KMS-11 (cell line): Measurements from ENCODE around the gene INHA.

ENCODE experiments used
- H2AFZ ChIP-seq: fragments of 200-600 bp; sonication (generic); 2 replicates; pipeline ENCODE4 v1.6.1; 2016; ENCODE audit warnings: antibody characterized with exemption, mixed run types, low read depth
- H3K27ac ChIP-seq: fragments of 200-600 bp; sonication (generic); 2 replicates; pipeline ENCODE4 v1.6.1; 2016; ENCODE audit warnings: mild to moderate bottlenecking, mixed run types
- H3K27me3 ChIP-seq: fragments of 200-600 bp; sonication (generic); 2 replicates; pipeline ENCODE4 v1.6.1; 2017; ENCODE audit warnings: mild to moderate bottlenecking, low read depth, mixed run types, moderate library complexity; ENCODE audit not compliant: insufficient read depth
- H3K36me3 ChIP-seq: fragments of 200-600 bp; sonication (generic); 2 replicates; pipeline ENCODE4 v1.6.1; 2017; ENCODE audit warnings: mild to moderate bottlenecking, mixed run types; ENCODE audit not compliant: insufficient read depth
- H3K4me1 ChIP-seq: fragments of 200-600 bp; sonication (generic); 2 replicates; pipeline ENCODE4 v1.6.1; 2016; ENCODE audit warnings: mild to moderate bottlenecking, low read depth, mixed run types; ENCODE audit not compliant: poor library complexity, severe bottlenecking
- H3K4me2 ChIP-seq: fragments of 200-600 bp; sonication (generic); 2 replicates; pipeline ENCODE4 v1.7.0; 2016; ENCODE audit warnings: mild to moderate bottlenecking, mixed run types
- H3K4me3 ChIP-seq: fragments of 200-600 bp; sonication (generic); IDR thresholded peaks from 2 replicates; pipeline ENCODE4 v1.6.1; 2017; ENCODE audit warnings: low read depth, low read length, mixed read lengths; ENCODE audit not compliant: insufficient read depth
- H3K79me2 ChIP-seq: fragments of 200-600 bp; sonication (generic); 2 replicates; pipeline ENCODE4 v1.6.1; 2016; ENCODE audit warnings: low read depth, mixed run types; ENCODE audit not compliant: insufficient read depth
- H3K9ac ChIP-seq: fragments of 200-600 bp; sonication (generic); 2 replicates; pipeline ENCODE4 v1.6.1; 2016; ENCODE audit warnings: mild to moderate bottlenecking, mixed run types
- H4K20me1 ChIP-seq: fragments of 200-600 bp; sonication (generic); 2 replicates; pipeline ENCODE4 v1.6.1; 2016; ENCODE audit warnings: mild to moderate bottlenecking, mixed run types; ENCODE audit not compliant: insufficient read depth
- TF ChIP-seq, protein P1 (sequence below): fragments of 200-600 bp; sonication (generic); conservative IDR thresholded peaks from 2 replicates; pipeline ENCODE4 v1.6.1; 2017; ENCODE audit warnings: low read depth, mild to moderate bottlenecking, antibody characterized with exemption, low read length, moderate library complexity, mixed read lengths

Gene INHA

DNA sequence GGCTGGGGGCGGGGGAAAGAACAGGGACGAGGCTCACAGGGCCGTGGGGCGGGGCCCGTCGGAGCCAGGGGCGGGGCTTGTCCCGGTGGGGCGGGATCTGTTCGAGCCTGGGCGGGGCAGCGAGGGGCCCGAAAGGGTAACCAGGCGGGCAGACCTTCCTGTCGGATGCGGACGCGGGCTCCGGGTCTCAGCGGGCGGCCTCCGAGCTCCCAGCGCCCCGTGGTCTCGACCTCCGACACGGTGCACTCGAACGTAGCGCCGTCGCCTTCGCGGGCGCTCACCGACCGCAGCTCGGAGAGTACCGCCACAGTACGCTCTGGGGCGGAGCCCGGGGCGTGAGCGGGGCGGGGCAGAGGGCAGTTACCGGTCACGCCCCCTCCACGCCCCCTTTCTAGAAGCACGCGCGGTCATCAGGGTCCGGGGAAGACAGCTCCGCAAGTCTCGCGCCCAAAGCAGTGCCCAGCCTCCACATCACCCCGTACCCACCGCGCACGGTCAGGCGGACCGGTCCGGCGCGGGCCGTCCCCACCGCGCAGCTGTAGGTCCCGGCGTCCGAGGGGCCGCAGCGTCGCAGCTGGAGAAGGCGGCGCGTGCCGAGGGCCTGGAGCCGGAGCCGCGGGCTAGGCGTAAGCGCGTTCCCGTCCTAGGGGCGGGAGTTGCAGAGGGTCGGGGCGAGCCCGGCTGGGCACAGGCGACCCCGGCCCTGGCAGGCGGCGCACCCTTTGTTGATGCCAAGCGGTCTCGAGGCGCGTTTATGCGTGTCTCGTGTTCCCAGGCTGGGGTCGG lies 19.5 kb upstream of the INHA start:
- Histone ChIP-seq H3K79me2 (no peaks in the 10 kb centered on the region), H3K27ac (no peak overlapping the region), H3K36me3 (no peaks in the 10 kb centered on the region), H3K27me3 (peaks cover 83% of the 10 kb centered on the region), H3K9ac (no peak overlapping the region), H3K4me1 (no peaks in the 10 kb centered on the region), H4K20me1 (no peaks in the 10 kb centered on the region), H3K4me3 (peak overlapping the region; percentile 85), H3K4me2 (peak overlapping the region; percentile 65; the same call in 1 of the 2 replicates), H2AFZ (peak overlapping the region; percentile 80)
- TF ChIP-seq, protein P1, sequence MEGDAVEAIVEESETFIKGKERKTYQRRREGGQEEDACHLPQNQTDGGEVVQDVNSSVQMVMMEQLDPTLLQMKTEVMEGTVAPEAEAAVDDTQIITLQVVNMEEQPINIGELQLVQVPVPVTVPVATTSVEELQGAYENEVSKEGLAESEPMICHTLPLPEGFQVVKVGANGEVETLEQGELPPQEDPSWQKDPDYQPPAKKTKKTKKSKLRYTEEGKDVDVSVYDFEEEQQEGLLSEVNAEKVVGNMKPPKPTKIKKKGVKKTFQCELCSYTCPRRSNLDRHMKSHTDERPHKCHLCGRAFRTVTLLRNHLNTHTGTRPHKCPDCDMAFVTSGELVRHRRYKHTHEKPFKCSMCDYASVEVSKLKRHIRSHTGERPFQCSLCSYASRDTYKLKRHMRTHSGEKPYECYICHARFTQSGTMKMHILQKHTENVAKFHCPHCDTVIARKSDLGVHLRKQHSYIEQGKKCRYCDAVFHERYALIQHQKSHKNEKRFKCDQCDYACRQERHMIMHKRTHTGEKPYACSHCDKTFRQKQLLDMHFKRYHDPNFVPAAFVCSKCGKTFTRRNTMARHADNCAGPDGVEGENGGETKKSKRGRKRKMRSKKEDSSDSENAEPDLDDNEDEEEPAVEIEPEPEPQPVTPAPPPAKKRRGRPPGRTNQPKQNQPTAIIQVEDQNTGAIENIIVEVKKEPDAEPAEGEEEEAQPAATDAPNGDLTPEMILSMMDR = no peak

DNA sequence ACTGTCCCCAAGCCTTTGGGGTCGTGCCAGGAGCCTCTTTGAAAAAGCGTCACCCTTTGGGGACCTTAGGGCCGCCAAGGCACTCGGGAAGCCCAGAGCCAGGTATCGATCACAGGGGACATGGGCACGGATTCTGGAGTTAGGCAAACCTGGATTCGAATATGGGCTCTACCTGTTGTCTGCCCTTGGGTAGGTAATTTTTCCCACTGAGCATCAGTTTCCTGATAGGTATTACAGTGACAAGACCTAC lies 19.0 kb upstream of the INHA start:
- Histone ChIP-seq H3K4me3 (peak overlapping the region; percentile 63), H3K4me2 (no peak overlapping the region; the same call in 1 of the 2 replicates), H4K20me1 (no peaks in the 10 kb centered on the region), H3K27me3 (peaks cover 81% of the 10 kb centered on the region), H3K79me2 (no peaks in the 10 kb centered on the region), H3K36me3 (no peaks in the 10 kb centered on the region), H3K4me1 (no peaks in the 10 kb centered on the region), H3K27ac (no peak overlapping the region), H2AFZ (0 out of 2 replicates have a peak overlapping the region, but pooled peaks have one; percentile 80), H3K9ac (no peak overlapping the region)
- TF ChIP-seq, protein P1 = no peak

DNA sequence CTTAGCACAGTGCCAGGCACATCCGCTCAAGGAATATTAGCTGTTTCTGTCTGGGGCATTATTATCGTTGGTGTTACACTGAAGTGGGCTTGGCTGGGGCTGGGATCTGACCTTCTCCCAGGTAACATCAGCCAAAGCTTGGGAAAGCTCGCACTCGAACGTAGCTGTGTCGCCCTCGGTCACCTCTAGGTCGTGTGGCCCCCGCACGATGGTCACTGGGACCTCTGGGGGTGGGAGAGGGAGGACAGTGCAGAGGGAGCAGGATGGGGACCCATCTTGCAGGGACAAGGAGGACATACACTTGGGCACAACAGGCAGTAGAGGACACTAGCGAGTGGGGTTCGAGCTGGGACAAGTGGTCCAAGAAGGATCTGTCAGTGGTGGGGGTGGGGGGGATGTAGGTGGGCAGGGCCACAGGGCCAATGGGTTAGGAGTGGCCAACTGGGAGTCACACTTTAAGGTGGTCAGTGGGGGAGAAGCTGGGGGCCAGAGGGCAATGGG lies 18.6 kb upstream of the INHA start:
- Histone ChIP-seq H2AFZ (no peak overlapping the region), H3K9ac (no peak overlapping the region), H4K20me1 (no peaks in the 10 kb centered on the region), H3K27ac (no peak overlapping the region), H3K27me3 (peaks cover 81% of the 10 kb centered on the region), H3K4me2 (no peak overlapping the region), H3K4me1 (no peaks in the 10 kb centered on the region), H3K4me3 (no peak overlapping the region), H3K36me3 (no peaks in the 10 kb centered on the region), H3K79me2 (no peaks in the 10 kb centered on the region)
- TF ChIP-seq, protein P1 = no peak

DNA sequence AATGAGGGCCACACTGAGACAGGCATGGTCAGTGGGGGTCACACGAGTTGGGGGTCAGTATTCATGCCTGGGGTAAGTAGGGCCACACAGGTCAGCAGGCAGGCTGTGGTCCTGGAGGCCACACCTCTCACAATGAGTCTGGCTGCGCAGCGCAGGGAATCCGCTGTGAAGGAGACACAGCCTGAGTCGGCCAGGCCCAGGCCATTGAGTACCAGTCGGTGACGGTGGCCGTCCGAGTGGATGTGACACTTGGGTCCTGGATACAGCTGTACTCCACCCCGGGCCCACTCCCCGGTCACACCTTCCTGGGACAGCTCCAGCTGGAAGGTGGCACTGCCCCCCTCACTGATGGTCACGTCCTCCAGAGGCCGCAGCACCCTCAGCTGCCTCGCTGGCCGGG lies 17.8 kb upstream of the INHA start:
- H3K79me2 ChIP-seq = no peaks in the 10 kb centered on the region
- H3K36me3 ChIP-seq = no peaks in the 10 kb centered on the region
- no peak overlapping the region for H3K9ac ChIP-seq
- H2AFZ ChIP-seq = no peak overlapping the region
- no peaks in the 10 kb centered on the region for H3K4me1 ChIP-seq
- H4K20me1 ChIP-seq = no peaks in the 10 kb centered on the region
- peaks cover 81% of the 10 kb centered on the region for H3K27me3 ChIP-seq
- no peak overlapping the region for H3K27ac ChIP-seq
- TF ChIP-seq, protein P1 = no peak
- H3K4me3 ChIP-seq = no peak overlapping the region
- no peak overlapping the region for H3K4me2 ChIP-seq
